HG03469 (cell line): ENCODE results near the gene KIAA0040.
"Not testable (repeated sequence)": the region's sequence is repeated elsewhere in the genome, so short reads cannot be mapped to it uniquely, and the experiment has no call there.

Experiments
- ATAC-seq: cut with Tn5 transposase; IDR thresholded peaks from one replicate; pipeline ENCODE4 v1.9.1; 2021; ENCODE audit warnings: mild to moderate bottlenecking, moderate library complexity, moderate number of reproducible peaks; ENCODE audit not compliant: unreplicated experiment

Gene KIAA0040

GRCh38 chr1:175108331-175108820, 84.2 kb downstream of the KIAA0040 start:
- ATAC-seq: not testable (repeated sequence)
